ENCODE data around the gene TNPO3.

DNA sequence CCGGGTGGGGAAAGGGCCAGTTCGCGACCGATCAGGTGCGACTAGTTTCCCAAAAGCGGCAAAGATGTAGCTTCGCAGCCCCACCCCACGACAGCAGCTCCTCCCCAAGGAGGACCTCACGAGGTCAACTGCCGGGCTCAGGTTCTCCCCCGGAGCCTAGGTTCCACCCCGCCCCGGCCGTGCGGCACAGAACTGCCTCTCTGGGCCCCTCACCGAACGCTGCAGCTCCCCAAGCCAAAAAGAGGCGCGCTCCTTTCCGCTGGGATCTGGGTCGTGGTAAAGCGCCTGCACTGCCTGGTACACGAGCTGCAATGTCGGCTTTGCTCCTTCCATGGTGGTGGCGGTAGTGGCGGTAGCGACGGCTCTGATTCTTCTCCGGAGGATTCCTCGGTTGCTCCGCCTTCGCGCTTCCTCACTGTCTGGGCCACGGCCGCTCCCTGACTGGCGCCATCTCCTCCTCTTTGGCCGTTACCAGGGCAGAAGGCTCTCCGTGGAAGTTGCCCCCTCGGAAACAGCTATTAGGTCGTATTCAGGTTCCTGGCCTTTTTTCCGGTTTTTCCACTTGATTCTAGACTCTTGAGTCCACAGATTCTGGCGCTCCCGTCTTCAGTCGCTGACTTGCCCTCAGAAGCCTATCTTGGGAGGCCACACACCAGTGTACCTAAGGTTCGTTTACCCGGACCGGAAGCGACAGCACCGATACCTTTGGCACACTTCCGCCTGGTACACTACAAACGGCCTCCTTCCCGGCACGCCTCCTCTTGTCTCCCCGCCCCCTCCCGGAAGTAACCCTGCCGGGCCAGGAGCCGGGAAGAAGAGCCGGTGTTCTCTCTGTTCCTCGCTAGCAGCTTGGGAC is at the start of gene TNPO3:
- TF ChIP-seq, protein P1, sequence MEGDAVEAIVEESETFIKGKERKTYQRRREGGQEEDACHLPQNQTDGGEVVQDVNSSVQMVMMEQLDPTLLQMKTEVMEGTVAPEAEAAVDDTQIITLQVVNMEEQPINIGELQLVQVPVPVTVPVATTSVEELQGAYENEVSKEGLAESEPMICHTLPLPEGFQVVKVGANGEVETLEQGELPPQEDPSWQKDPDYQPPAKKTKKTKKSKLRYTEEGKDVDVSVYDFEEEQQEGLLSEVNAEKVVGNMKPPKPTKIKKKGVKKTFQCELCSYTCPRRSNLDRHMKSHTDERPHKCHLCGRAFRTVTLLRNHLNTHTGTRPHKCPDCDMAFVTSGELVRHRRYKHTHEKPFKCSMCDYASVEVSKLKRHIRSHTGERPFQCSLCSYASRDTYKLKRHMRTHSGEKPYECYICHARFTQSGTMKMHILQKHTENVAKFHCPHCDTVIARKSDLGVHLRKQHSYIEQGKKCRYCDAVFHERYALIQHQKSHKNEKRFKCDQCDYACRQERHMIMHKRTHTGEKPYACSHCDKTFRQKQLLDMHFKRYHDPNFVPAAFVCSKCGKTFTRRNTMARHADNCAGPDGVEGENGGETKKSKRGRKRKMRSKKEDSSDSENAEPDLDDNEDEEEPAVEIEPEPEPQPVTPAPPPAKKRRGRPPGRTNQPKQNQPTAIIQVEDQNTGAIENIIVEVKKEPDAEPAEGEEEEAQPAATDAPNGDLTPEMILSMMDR (IDR thresholded peaks at IDR 0.05; ENCODE audit: low read depth, low read length) = peak; percentile 16; the same call in 1 of the 2 replicates
- no peak for TF ChIP-seq EZH2phosphoT487 (IDR thresholded peaks at IDR 0.05; ENCODE audit: low read depth)

Data from OCI-LY3 (cell line).